WTC11 (cell line): ENCODE results near the gene OR2Y1. TPM values are rescaled to one million over a fixed set of nuclear protein-coding genes. Genes with fewer than 3 reads are reported as not detected.

Experiments
- ATAC-seq: fragments of 200-7000 bp; cut with Tn5 transposase; 2 replicates; pipeline ENCODE4 v1.10.0; 2021; ENCODE audit warnings: mild to moderate bottlenecking, moderate library complexity
- CTCF ChIA-PET: fragments of 300-600 bp; sonication (Branson Sonifier 250); formaldehyde crosslinking; loops from one replicate; lab custom pipeline; 2021; ENCODE audit warnings: antibody characterized with exemption; lab: Charles Lee
- POLR2A ChIA-PET: fragments of 350-600 bp; sonication (Branson Sonifier 250); formaldehyde crosslinking; loops from one replicate; lab custom pipeline; 2021; ENCODE audit warnings: antibody characterized with exemption; lab: Charles Lee
- DNase-seq: peaks from one replicate; pipeline ENCODE4 v3.0.0; 2021; ENCODE audit warnings: low spot score
- H3K27ac Mint-ChIP-seq: 2 replicates; pipeline ENCODE4 v1.8.0; 2021; ENCODE audit warnings: mixed read lengths
- H3K27me3 Mint-ChIP-seq: 2 replicates; pipeline ENCODE4 v1.8.0; 2021; ENCODE audit warnings: low read depth, mild to moderate bottlenecking, moderate library complexity, mixed read lengths
- H3K36me3 Mint-ChIP-seq: 2 replicates; pipeline ENCODE4 v1.8.0; 2021; ENCODE audit warnings: mixed read lengths
- H3K4me1 Mint-ChIP-seq: 2 replicates; pipeline ENCODE4 v1.8.0; 2022; ENCODE audit warnings: mixed read lengths
- H3K4me3 Mint-ChIP-seq: 2 replicates; pipeline ENCODE4 v1.8.0; 2021; ENCODE audit warnings: mild to moderate bottlenecking, moderate library complexity, mixed read lengths
- H3K9me3 Mint-ChIP-seq: 2 replicates; pipeline ENCODE4 v1.8.0; 2021; ENCODE audit warnings: mixed read lengths
- AR ChIP-seq: fragments of 250-450 bp; sonication (Bioruptor Pico); IDR thresholded peaks from 2 replicates; pipeline ENCODE4 v1.9.0; 2021; ENCODE audit warnings: mild to moderate bottlenecking
- ERG ChIP-seq: fragments of 250-450 bp; sonication (Bioruptor Pico); IDR thresholded peaks from 2 replicates; pipeline ENCODE4 v1.8.0; 2021; ENCODE audit warnings: mild to moderate bottlenecking
- ESRRA ChIP-seq: sonication (generic); formaldehyde crosslinking; IDR thresholded peaks from 2 replicates; pipeline ENCODE4 v1.8.1; 2022; ENCODE audit warnings: mild to moderate bottlenecking, missing genetic modification reagents, borderline replicate concordance
- FOXP1 ChIP-seq: sonication (generic); formaldehyde crosslinking; IDR thresholded peaks from 2 replicates; pipeline ENCODE4 v1.8.0; 2022; ENCODE audit warnings: missing genetic modification reagents, mild to moderate bottlenecking, moderate library complexity, borderline replicate concordance
- HMGA2 ChIP-seq: fragments of 250-450 bp; sonication (Bioruptor Pico); IDR thresholded peaks from 2 replicates; pipeline ENCODE4 v1.4.0; 2021; ENCODE audit warnings: mild to moderate bottlenecking, moderate library complexity
- JUN ChIP-seq: sonication (generic); formaldehyde crosslinking; IDR thresholded peaks from 2 replicates; pipeline ENCODE4 v1.8.0; 2023; ENCODE audit warnings: mild to moderate bottlenecking, missing genetic modification reagents
- MYBL2 ChIP-seq: sonication (generic); formaldehyde crosslinking; IDR thresholded peaks from 2 replicates; pipeline ENCODE4 v1.8.1; 2023; ENCODE audit warnings: mild to moderate bottlenecking, moderate library complexity, missing genetic modification reagents
- OVOL2 ChIP-seq: fragments of 250-450 bp; sonication (Bioruptor Pico); IDR thresholded peaks from 2 replicates; pipeline ENCODE4 v1.9.0; 2021; ENCODE audit warnings: mild to moderate bottlenecking, borderline replicate concordance
- PRDM15 ChIP-seq: sonication (generic); formaldehyde crosslinking; IDR thresholded peaks from 2 replicates; pipeline ENCODE4 v1.8.0; 2022; ENCODE audit warnings: missing genetic modification reagents
- RELA ChIP-seq: sonication (generic); formaldehyde crosslinking; IDR thresholded peaks from 2 replicates; pipeline ENCODE4 v1.8.1; 2022; ENCODE audit warnings: missing genetic modification reagents, mild to moderate bottlenecking, borderline replicate concordance
- TCF7 ChIP-seq: sonication (generic); formaldehyde crosslinking; IDR thresholded peaks from 2 replicates; pipeline ENCODE4 v1.8.0; 2022; ENCODE audit warnings: mild to moderate bottlenecking, low read depth, missing genetic modification reagents, moderate library complexity
- USF1 ChIP-seq: sonication (generic); formaldehyde crosslinking; IDR thresholded peaks from 2 replicates; pipeline ENCODE4 v1.8.0; 2022; ENCODE audit warnings: mild to moderate bottlenecking, missing genetic modification reagents
- USF2 ChIP-seq: sonication (generic); formaldehyde crosslinking; IDR thresholded peaks from 2 replicates; pipeline ENCODE4 v1.8.1; 2023; ENCODE audit warnings: mild to moderate bottlenecking, missing genetic modification reagents, moderate library complexity
- ZMAT4 ChIP-seq: fragments of 250-450 bp; sonication (Bioruptor Pico); IDR thresholded peaks from 2 replicates; pipeline ENCODE4 v1.9.0; 2021; ENCODE audit warnings: mild to moderate bottlenecking
- ZNF263 ChIP-seq: sonication (generic); formaldehyde crosslinking; IDR thresholded peaks from 2 replicates; pipeline ENCODE4 v1.8.1; 2022; ENCODE audit warnings: low read depth, mild to moderate bottlenecking, moderate library complexity, missing genetic modification reagents
- ZNF317 ChIP-seq: sonication (generic); formaldehyde crosslinking; IDR thresholded peaks from 2 replicates; pipeline ENCODE4 v1.8.1; 2023; ENCODE audit warnings: low read depth, mild to moderate bottlenecking, moderate library complexity, missing genetic modification reagents, borderline replicate concordance
- ZNF396 ChIP-seq: fragments of 250-450 bp; sonication (Bioruptor Pico); IDR thresholded peaks from 2 replicates; pipeline ENCODE4 v1.8.0; 2021; ENCODE audit warnings: mild to moderate bottlenecking, moderate library complexity, borderline replicate concordance
- ZNF532 ChIP-seq: fragments of 250-450 bp; sonication (Bioruptor Pico); IDR thresholded peaks from 2 replicates; pipeline ENCODE4 v1.9.0; 2021; ENCODE audit warnings: mild to moderate bottlenecking, borderline replicate concordance
- ZSCAN18 ChIP-seq: fragments of 250-450 bp; sonication (Bioruptor Pico); IDR thresholded peaks from 2 replicates; pipeline ENCODE4 v2.1.2; 2022; ENCODE audit warnings: mild to moderate bottlenecking, moderate library complexity
- total RNA-seq: library from RNA; stranded (reverse); gene quantifications from 3 replicates; pipeline ENCODE4 v1.2.3, GENCODE V29; 2021

Gene OR2Y1
- total RNA-seq, 1 experiment from 2014 or later: not detected

- no peak for ATAC-seq
- Mint-ChIP-seq H3K4me3 (no peak overlapping the region), H3K27me3 (peaks cover 10% of the 10 kb centered on the region), H3K27ac (no peak overlapping the region), H3K4me1 (no peaks in the 10 kb centered on the region), H3K9me3 (no peaks in the 10 kb centered on the region), H3K36me3 (no peaks in the 10 kb centered on the region)
- no peak for DNase-seq
- ChIA-PET CTCF (interaction anchor here (1.0 kb wide), 1 partner anchor 17 kb away, joined by 3 read pairs; no protein-coding TSS in a partner anchor), POLR2A (no interaction called here)
- TF ChIP-seq RELA: no peak
- TF ChIP-seq MYBL2 (CRISPR knock-in tag): no peak
- TF ChIP-seq ERG (CRISPR knock-in tag): no peak
- no peak for TF ChIP-seq PRDM15 (CRISPR knock-in tag)
- no peak for TF ChIP-seq USF2
- no peak for TF ChIP-seq TCF7 (CRISPR knock-in tag)
- no peak for TF ChIP-seq USF1
- TF ChIP-seq HMGA2 (CRISPR knock-in tag): no peak
- TF ChIP-seq OVOL2: no peak
- no peak for TF ChIP-seq ZSCAN18 (CRISPR knock-in tag)
- no peak for TF ChIP-seq ESRRA
- no peak for TF ChIP-seq AR (CRISPR knock-in tag)
- TF ChIP-seq FOXP1 (CRISPR knock-in tag): no peak
- TF ChIP-seq ZNF396 (CRISPR knock-in tag): no peak
- TF ChIP-seq JUN (CRISPR knock-in tag): no peak
- TF ChIP-seq ZNF317 (CRISPR knock-in tag): no peak
- TF ChIP-seq ZNF263 (CRISPR knock-in tag): no peak
- no peak for TF ChIP-seq ZNF532 (CRISPR knock-in tag)
- TF ChIP-seq ZMAT4 (CRISPR knock-in tag): no peak
These were observed 3.3 kb downstream of the OR2Y1 start for GRCh38 chr5:180736536-180736935.
